ENCODE data around the gene PEPD.

GRCh38 chr19:33527125-33527524 lies 5.5 kb upstream of the PEPD start:
- TF ChIP-seq, protein P1, sequence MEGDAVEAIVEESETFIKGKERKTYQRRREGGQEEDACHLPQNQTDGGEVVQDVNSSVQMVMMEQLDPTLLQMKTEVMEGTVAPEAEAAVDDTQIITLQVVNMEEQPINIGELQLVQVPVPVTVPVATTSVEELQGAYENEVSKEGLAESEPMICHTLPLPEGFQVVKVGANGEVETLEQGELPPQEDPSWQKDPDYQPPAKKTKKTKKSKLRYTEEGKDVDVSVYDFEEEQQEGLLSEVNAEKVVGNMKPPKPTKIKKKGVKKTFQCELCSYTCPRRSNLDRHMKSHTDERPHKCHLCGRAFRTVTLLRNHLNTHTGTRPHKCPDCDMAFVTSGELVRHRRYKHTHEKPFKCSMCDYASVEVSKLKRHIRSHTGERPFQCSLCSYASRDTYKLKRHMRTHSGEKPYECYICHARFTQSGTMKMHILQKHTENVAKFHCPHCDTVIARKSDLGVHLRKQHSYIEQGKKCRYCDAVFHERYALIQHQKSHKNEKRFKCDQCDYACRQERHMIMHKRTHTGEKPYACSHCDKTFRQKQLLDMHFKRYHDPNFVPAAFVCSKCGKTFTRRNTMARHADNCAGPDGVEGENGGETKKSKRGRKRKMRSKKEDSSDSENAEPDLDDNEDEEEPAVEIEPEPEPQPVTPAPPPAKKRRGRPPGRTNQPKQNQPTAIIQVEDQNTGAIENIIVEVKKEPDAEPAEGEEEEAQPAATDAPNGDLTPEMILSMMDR (IDR thresholded peaks at IDR 0.05; ENCODE audit: low read length): no peak
- TF ChIP-seq EZH2 (optimal IDR thresholded peaks at IDR 0.05; ENCODE audit: low read depth, low read length) (no peak), EZH2phosphoT487 (IDR thresholded peaks at IDR 0.05; ENCODE audit: low read length) (no peak)
